SK-N-SH (cell line): ENCODE measurements around the gene SHC3. TPM values are rescaled to one million over a fixed set of nuclear protein-coding genes. Genes with fewer than 3 reads are reported as not detected.

ENCODE experiments used
- CTCF ChIA-PET: fragments of 300-600, 350-600 bp; formaldehyde crosslinking; extraction: SDS; loops from one replicate; lab custom pipeline; 2021; lab: Yijun Ruan, JAX
- POLR2A ChIA-PET: fragments of 350-600 bp; sonication (Branson Sonifier 250); formaldehyde crosslinking; extraction: SDS; loops from one replicate; lab custom pipeline; 2020; ENCODE audit warnings: antibody characterized with exemption, inconsistent platforms; lab: Yijun Ruan, JAX
- DNase-seq: peaks from one replicate; pipeline ENCODE4 v3.0.0; 2012
- H2AFZ ChIP-seq: fragments of 200-600 bp; sonication (generic); 2 replicates; pipeline ENCODE4 v1.8.1; 2016; ENCODE audit warnings: antibody characterized with exemption, mild to moderate bottlenecking, low read depth
- H3F3A ChIP-seq: fragments of 200-600 bp; sonication (generic); replicated peaks from 2 replicates; pipeline ENCODE3; 2016; ENCODE audit warnings: antibody characterized with exemption, mild to moderate bottlenecking; ENCODE audit not compliant: insufficient read depth
- H3K27ac ChIP-seq, 2 experiments: fragments of 200-500 bp in 1 of 2; fragments of 200-600 bp in 1 of 2; sonication (Bioruptor generic) in 1 of 2; sonication (generic), shearing (Covaris generic) in 1 of 2; 2 replicates each; pipeline versions ENCODE4 v1.5.1 to v1.6.1; 2014 to 2016; ENCODE audit warnings: low read depth in 2 of 2, inconsistent platforms in 1 of 2, low read length in 1 of 2, mild to moderate bottlenecking in 1 of 2, mixed read lengths in 1 of 2
- H3K27me3 ChIP-seq: fragments of 200-600 bp; sonication (generic), shearing (Covaris generic); 2 replicates; pipeline ENCODE4 v1.6.1; 2016; ENCODE audit warnings: mixed run types; ENCODE audit not compliant: insufficient read depth
- H3K36me3 ChIP-seq, 2 experiments: fragments of 200-500 bp in 1 of 2; fragments of 200-600 bp in 1 of 2; sonication (Bioruptor generic) in 1 of 2; sonication (generic) in 1 of 2; replicated peaks in 1 of 2; 2 replicates each; pipeline versions ENCODE3 to v1.5.1; 2014 to 2016; ENCODE audit warnings: low read length in 1 of 2, mild to moderate bottlenecking in 1 of 2; ENCODE audit not compliant: insufficient read depth in 2 of 2, control insufficient read depth in 1 of 2
- H3K4me1 ChIP-seq, 2 experiments: fragments of 200-500 bp in 1 of 2; fragments of 200-600 bp in 1 of 2; sonication (Bioruptor generic) in 1 of 2; sonication (generic), shearing (Covaris generic) in 1 of 2; 2 replicates each; pipeline versions ENCODE4 v1.5.1 to v1.6.1; 2014 to 2016; ENCODE audit warnings: low read depth in 1 of 2, low read length in 1 of 2, mixed run types in 1 of 2; ENCODE audit not compliant: insufficient read depth in 2 of 2, control insufficient read depth in 1 of 2
- H3K4me2 ChIP-seq: fragments of 200-600 bp; sonication (generic), shearing (Covaris generic); 2 replicates; pipeline ENCODE4 v1.6.1; 2017; ENCODE audit warnings: mixed run types
- H3K4me3 ChIP-seq, 2 experiments: fragments of 200-500 bp in 1 of 2; fragments of 200-600 bp in 1 of 2; sonication (Bioruptor generic) in 1 of 2; sonication (generic), shearing (Covaris generic) in 1 of 2; 2 replicates each; pipeline versions ENCODE4 v1.5.1 to v1.8.1; 2014 to 2016; ENCODE audit warnings: low read depth in 2 of 2, inconsistent platforms in 1 of 2, low read length in 1 of 2, mild to moderate bottlenecking in 1 of 2, mixed read lengths in 1 of 2, moderate library complexity in 1 of 2
- H3K79me2 ChIP-seq: fragments of 200-600 bp; sonication (generic); 2 replicates; pipeline ENCODE4 v1.8.1; 2017; ENCODE audit warnings: mild to moderate bottlenecking; ENCODE audit not compliant: insufficient read depth
- H3K9ac ChIP-seq: fragments of 200-600 bp; sonication (generic); 2 replicates; pipeline ENCODE4 v1.6.1; 2017; ENCODE audit warnings: mixed run types
- H3K9me2 ChIP-seq: fragments of 200-600 bp; sonication (generic); 2 replicates; pipeline ENCODE4 v1.6.1; 2017; ENCODE audit warnings: mixed run types
- H3K9me3 ChIP-seq: fragments of 200-600 bp; sonication (generic); 2 replicates; pipeline ENCODE4 v1.6.1; 2017; ENCODE audit warnings: mixed run types, mild to moderate bottlenecking, moderate library complexity
- H4K20me1 ChIP-seq: fragments of 200-600 bp; sonication (generic); 2 replicates; pipeline ENCODE4 v1.6.1; 2017; ENCODE audit warnings: mild to moderate bottlenecking, mixed run types; ENCODE audit not compliant: insufficient read depth
- EZH2phosphoT487 ChIP-seq: fragments of 200-600 bp; sonication (generic); IDR thresholded peaks from 2 replicates; pipeline ENCODE4 v1.6.1; 2017; ENCODE audit warnings: low read depth, mixed run types, mild to moderate bottlenecking, antibody characterized with exemption, moderate library complexity, borderline replicate concordance
- FOSL2 ChIP-seq: IDR thresholded peaks from 2 replicates; pipeline ENCODE4 v1.4.0; 2012; ENCODE audit warnings: low read depth, mild to moderate bottlenecking, moderate library complexity, borderline replicate concordance
- FOXM1 ChIP-seq: IDR thresholded peaks from 2 replicates; pipeline ENCODE4 v1.4.0; 2012; ENCODE audit warnings: low read depth, mild to moderate bottlenecking
- GABPA ChIP-seq: IDR thresholded peaks from 2 replicates; pipeline ENCODE4 v1.4.0; 2012; ENCODE audit warnings: low read depth, mild to moderate bottlenecking
- GATA2 ChIP-seq: sonication (generic); formaldehyde crosslinking; IDR thresholded peaks from 2 replicates; pipeline ENCODE4 v1.5.0; 2020; ENCODE audit warnings: mild to moderate bottlenecking, missing genetic modification reagents
- NRF1 ChIP-seq: IDR thresholded peaks from 2 replicates; pipeline ENCODE4 v1.6.1; 2012; ENCODE audit warnings: low read depth, mild to moderate bottlenecking, low read length
- RCOR1 ChIP-seq: fragments of 150-350 bp; IDR thresholded peaks from 2 replicates; pipeline ENCODE4 v1.6.1; 2017; ENCODE audit warnings: antibody characterized with exemption, low read length
- SIN3A ChIP-seq: IDR thresholded peaks from 2 replicates; pipeline ENCODE4 v1.6.1; 2012; ENCODE audit warnings: low read depth, mild to moderate bottlenecking, low read length, moderate library complexity, borderline replicate concordance
- SMC3 ChIP-seq: IDR thresholded peaks from 2 replicates; pipeline ENCODE4 v1.6.1; 2012; ENCODE audit warnings: low read depth, low read length, improper control_type of control experiment
- TCF12 ChIP-seq: IDR thresholded peaks from 2 replicates; pipeline ENCODE4 v1.4.0; 2012
- TEAD4 ChIP-seq: IDR thresholded peaks from 2 replicates; pipeline ENCODE4 v1.4.0; 2012; ENCODE audit warnings: mild to moderate bottlenecking, borderline replicate concordance; ENCODE audit not compliant: insufficient read depth
- WGBS: methylation state at CpG from one replicate; pipeline ENCODE4 v1.1.6; 2017; ENCODE audit warnings: low lambda C conversion rate; 5-methylcytosine and 5-hydroxymethylcytosine counted together
- polyA plus RNA-seq, 3 experiments: library from polyadenylated mRNA; depleted of rRNA; stranded (reverse); fragments of >200 nt; gene quantifications; 2 replicates each; pipeline ENCODE4 v1.2.3, GENCODE V29; 2012
- TF ChIP-seq, protein P1 (sequence below): IDR thresholded peaks from 2 replicates; pipeline ENCODE4 v1.6.1; 2012; ENCODE audit warnings: mild to moderate bottlenecking, low read depth, low read length, moderate library complexity

The SHC3 gene
- polyA plus RNA-seq, 1 of the 3 experiments (the other 2 are of a cell fraction) = 3.2 TPM

DNA sequence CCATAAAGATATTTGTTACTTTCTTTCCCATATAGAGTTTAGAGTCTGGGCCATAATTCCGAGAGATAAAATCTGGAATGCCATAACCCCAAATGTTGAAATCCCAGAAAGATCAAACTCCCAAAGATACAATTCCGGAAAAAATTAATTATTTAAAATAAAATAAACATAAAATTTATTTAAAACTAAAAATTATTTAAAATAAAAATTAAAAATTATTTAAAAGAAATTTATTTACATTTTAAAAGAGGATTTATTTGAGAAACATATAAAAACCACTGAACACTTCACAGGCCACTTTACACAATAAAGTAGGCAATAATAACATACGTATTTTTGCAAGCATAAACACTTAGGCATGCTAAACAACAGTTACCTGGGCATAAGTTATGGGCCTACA is 57.9 kb downstream of the SHC3 start:
- Histone ChIP-seq H3K4me2 (no peak overlapping the region), H3K9me2 (no peaks in the 10 kb centered on the region), H2AFZ (no peak overlapping the region), H3K79me2 (peaks cover 95% of the 10 kb centered on the region), H3K36me3 (no peaks in the 10 kb centered on the region), H3K9me3 (no peaks in the 10 kb centered on the region), H3K4me3 (no peak overlapping the region), H3K9ac (no peak overlapping the region), H3K27me3 (no peaks in the 10 kb centered on the region), H3K4me1 (no peaks in the 10 kb centered on the region), H3K27ac (no peak overlapping the region), H4K20me1 (no peaks in the 10 kb centered on the region), H3F3A (no peaks in the 10 kb centered on the region)
- TF ChIP-seq NRF1 (no peak), SIN3A (no peak), TCF12 (no peak), GATA2 (CRISPR knock-in tag) (no peak), TEAD4 (no peak), GABPA (no peak), FOXM1 (no peak), EZH2phosphoT487 (no peak), RCOR1 (no peak), SMC3 (no peak)
- TF ChIP-seq, protein P1, sequence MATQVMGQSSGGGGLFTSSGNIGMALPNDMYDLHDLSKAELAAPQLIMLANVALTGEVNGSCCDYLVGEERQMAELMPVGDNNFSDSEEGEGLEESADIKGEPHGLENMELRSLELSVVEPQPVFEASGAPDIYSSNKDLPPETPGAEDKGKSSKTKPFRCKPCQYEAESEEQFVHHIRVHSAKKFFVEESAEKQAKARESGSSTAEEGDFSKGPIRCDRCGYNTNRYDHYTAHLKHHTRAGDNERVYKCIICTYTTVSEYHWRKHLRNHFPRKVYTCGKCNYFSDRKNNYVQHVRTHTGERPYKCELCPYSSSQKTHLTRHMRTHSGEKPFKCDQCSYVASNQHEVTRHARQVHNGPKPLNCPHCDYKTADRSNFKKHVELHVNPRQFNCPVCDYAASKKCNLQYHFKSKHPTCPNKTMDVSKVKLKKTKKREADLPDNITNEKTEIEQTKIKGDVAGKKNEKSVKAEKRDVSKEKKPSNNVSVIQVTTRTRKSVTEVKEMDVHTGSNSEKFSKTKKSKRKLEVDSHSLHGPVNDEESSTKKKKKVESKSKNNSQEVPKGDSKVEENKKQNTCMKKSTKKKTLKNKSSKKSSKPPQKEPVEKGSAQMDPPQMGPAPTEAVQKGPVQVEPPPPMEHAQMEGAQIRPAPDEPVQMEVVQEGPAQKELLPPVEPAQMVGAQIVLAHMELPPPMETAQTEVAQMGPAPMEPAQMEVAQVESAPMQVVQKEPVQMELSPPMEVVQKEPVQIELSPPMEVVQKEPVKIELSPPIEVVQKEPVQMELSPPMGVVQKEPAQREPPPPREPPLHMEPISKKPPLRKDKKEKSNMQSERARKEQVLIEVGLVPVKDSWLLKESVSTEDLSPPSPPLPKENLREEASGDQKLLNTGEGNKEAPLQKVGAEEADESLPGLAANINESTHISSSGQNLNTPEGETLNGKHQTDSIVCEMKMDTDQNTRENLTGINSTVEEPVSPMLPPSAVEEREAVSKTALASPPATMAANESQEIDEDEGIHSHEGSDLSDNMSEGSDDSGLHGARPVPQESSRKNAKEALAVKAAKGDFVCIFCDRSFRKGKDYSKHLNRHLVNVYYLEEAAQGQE = no peak
- no peak for DNase-seq
- 92% methylated on average over 3 of the region's 3 CpGs for WGBS
- ChIA-PET CTCF (no interaction called here), POLR2A (no interaction called here)

DNA sequence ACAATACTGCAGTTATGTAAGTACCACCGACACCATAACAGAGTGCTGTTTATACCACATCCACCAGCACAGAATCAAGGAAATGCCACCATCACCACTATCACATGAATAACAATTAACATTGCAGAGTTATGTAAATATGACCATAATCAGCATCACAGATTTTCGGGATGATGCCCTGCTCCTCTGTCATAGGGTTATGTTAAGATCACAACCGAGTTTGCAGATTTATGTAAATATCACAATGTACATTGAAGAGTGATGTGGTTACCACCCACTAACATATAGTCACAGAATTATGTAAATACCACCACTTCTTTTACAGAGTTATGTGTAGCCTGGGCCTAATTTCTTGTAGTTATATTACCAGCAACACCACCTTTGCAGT is 61.8 kb downstream of the SHC3 start:
- ChIA-PET POLR2A (no interaction called here), CTCF (no interaction called here)
- Histone ChIP-seq H3K9me2 (no peaks in the 10 kb centered on the region), H4K20me1 (peaks cover 5% of the 10 kb centered on the region; the same call in 1 of the 2 replicates), H2AFZ (no peak overlapping the region), H3K9me3 (no peaks in the 10 kb centered on the region), H3K27ac (no peak overlapping the region), H3K36me3 (peaks cover 0 to 5% of the 10 kb centered on the region in 2 experiments), H3K27me3 (no peaks in the 10 kb centered on the region), H3K4me3 (no peak overlapping the region), H3K79me2 (peaks cover 89% of the 10 kb centered on the region), H3K9ac (no peak overlapping the region), H3K4me2 (no peak overlapping the region), H3K4me1 (no peaks in the 10 kb centered on the region), H3F3A (no peaks in the 10 kb centered on the region)
- no peak for DNase-seq
- WGBS = 94% methylated on average over 3 of the region's 3 CpGs
- no peak for TF ChIP-seq GABPA
- no peak for TF ChIP-seq TEAD4
- TF ChIP-seq RCOR1 = no peak
- TF ChIP-seq, protein P1 = no peak
- TF ChIP-seq FOSL2 = no peak
- no peak for TF ChIP-seq NRF1
- TF ChIP-seq, all 33 proteins: peak for 0
